Cardiac muscle cell (in vitro differentiated cells and primary cell): ENCODE data around the gene HSD11B1L. TPM values are rescaled to one million over a fixed set of nuclear protein-coding genes. Genes with fewer than 3 reads are reported as not detected.
A peak's percentile ranks its signal among the peaks of the same experiment; 100 is the strongest.

Experiments
- DNase-seq, 2 donors: peaks; one replicate each; pipeline versions ENCODE4 v3.0.0 to v3.0.0-alpha.2; 2010 to 2017; ENCODE audit warnings: low read depth in 1 of 2, low spot score in 1 of 2
- H3K27ac ChIP-seq: fragments of 200-600 bp; sonication (generic); 2 replicates; pipeline ENCODE4 v1.5.1; 2016
- H3K27me3 ChIP-seq: fragments of 200-600 bp; sonication (generic); 2 replicates; pipeline ENCODE4 v1.6.0; 2016; ENCODE audit warnings: control low read depth
- H3K36me3 ChIP-seq: fragments of 200-600 bp; sonication (generic); 2 replicates; pipeline ENCODE4 v1.5.1; 2016; ENCODE audit warnings: control low read depth
- H3K4me1 ChIP-seq: fragments of 200-600 bp; sonication (generic); 2 replicates; pipeline ENCODE4 v1.8.1; 2017; ENCODE audit warnings: low read depth, mild to moderate bottlenecking, mixed run types
- H3K4me3 ChIP-seq: fragments of 200-600 bp; sonication (generic); 2 replicates; pipeline ENCODE4 v1.5.1; 2016; ENCODE audit warnings: mild to moderate bottlenecking
- H3K9me3 ChIP-seq: fragments of 200-600 bp; sonication (generic); 2 replicates; pipeline ENCODE4 v1.5.1; 2017; ENCODE audit warnings: low read depth, mild to moderate bottlenecking, control low read depth
- CTCF ChIP-seq: IDR thresholded peaks from 2 replicates; pipeline ENCODE4 v1.5.1; 2012; ENCODE audit warnings: low read depth, mild to moderate bottlenecking, low read length
- polyA plus RNA-seq: library from polyadenylated mRNA; unstranded; fragments of >200 nt; fragmentation: Nextera tagmentation; extraction: Ambion mirVana; gene quantifications from 2 replicates; pipeline ENCODE4 v1.2.1, GENCODE V29; 2016
- total RNA-seq: library from RNA; depleted of rRNA; stranded (reverse); fragments of >200 nt; gene quantifications from 2 replicates; pipeline ENCODE4 v1.2.3, GENCODE V29; 2016

Gene HSD11B1L
- total and polyA plus RNA-seq, 2 experiments from 2014 or later = 61.9 to 80.5 TPM

- no peak for DNase-seq
- Histone ChIP-seq H3K4me3 (no peak overlapping the region), H3K36me3 (no peaks in the 10 kb centered on the region), H3K27ac (peak overlapping the region; percentile 82), H3K27me3 (no peaks in the 10 kb centered on the region), H3K4me1 (peaks cover 23% of the 10 kb centered on the region), H3K9me3 (no peaks in the 10 kb centered on the region)
- no peak for TF ChIP-seq CTCF
Observed at GRCh38 chr19:5674714-5675113, 6.1 kb upstream of the HSD11B1L start.

GRCh38 chr19:5676105-5676771 is 4.6 kb upstream of the HSD11B1L start:
- Histone ChIP-seq H3K4me1 (peaks cover 24% of the 10 kb centered on the region), H3K36me3 (no peaks in the 10 kb centered on the region)

GRCh38 chr19:5676772-5677105 is 4.1 kb upstream of the HSD11B1L start:
- DNase-seq = no peak
- Histone ChIP-seq H3K4me1 (peaks cover 24% of the 10 kb centered on the region), H3K36me3 (no peaks in the 10 kb centered on the region), H3K27me3 (no peaks in the 10 kb centered on the region), H3K27ac (peak overlapping the region; percentile 82), H3K9me3 (no peaks in the 10 kb centered on the region), H3K4me3 (no peak overlapping the region)
- TF ChIP-seq CTCF = no peak

More at GRCh38 chr19:5676105-5676771, 4.6 kb upstream of the HSD11B1L start:
- TF ChIP-seq CTCF = no peak
- no peaks in the 10 kb centered on the region for H3K9me3 ChIP-seq
- no peaks in the 10 kb centered on the region for H3K27me3 ChIP-seq
- no peak for DNase-seq
- no peak overlapping the region for H3K4me3 ChIP-seq
- H3K27ac ChIP-seq = peak overlapping the region; percentile 82

DNA sequence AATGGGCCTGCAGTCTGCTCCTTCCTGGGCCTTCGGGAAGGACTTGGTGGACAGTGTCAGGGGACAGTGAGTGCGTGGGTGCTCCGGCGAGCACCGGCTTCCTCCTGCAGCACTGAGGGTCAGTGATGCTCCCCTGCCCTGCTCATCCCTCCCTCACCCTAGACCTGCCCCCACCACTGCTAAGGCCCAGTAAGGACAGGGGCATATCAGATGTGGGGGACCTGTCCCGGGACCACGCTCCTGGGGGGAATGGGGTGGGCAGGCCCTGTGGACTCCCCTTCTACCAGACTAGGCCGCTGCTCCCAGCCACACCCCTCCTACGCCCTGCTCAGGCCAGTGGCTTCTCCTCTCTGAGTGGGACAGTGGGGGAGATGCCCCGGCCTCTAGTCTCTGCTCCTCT is 3.7 kb upstream of the HSD11B1L start:
- H3K27me3 ChIP-seq = no peaks in the 10 kb centered on the region
- no peaks in the 10 kb centered on the region for H3K9me3 ChIP-seq
- no peak for DNase-seq
- no peak overlapping the region for H3K27ac ChIP-seq
- peaks cover 24% of the 10 kb centered on the region for H3K4me1 ChIP-seq
- no peaks in the 10 kb centered on the region for H3K36me3 ChIP-seq
- TF ChIP-seq CTCF = no peak
- no peak overlapping the region for H3K4me3 ChIP-seq

DNA sequence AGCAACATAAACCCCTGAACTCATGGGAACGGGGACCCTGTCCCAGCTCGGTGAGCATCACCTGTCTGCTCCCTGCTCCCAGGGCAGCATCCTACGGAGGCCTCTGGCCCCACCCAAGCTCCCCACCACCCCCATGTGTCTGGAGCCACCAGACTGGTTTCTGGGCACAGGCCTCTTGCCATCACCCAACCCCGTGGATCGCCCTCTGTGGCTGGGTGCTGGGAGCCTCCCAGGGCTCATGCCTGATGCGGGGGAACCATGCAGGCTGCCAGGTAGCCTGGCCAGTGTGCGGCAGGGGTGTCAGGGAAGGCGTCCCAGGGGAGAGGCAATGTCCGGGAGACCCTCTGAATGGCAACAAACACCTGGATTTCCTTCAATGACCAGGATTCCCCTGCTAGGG is 3.2 kb upstream of the HSD11B1L start:
- peak overlapping the region; percentile 1 for H3K27ac ChIP-seq

More for the DNA sequence above, 3.2 kb upstream of the HSD11B1L start:
- TF ChIP-seq CTCF = no peak
- DNase-seq = no peak
- Histone ChIP-seq H3K27me3 (no peaks in the 10 kb centered on the region), H3K4me1 (peaks cover 24% of the 10 kb centered on the region), H3K9me3 (no peaks in the 10 kb centered on the region), H3K36me3 (no peaks in the 10 kb centered on the region), H3K4me3 (no peak overlapping the region)
